Caco-2 (cell line): ENCODE measurements around the gene WFIKKN1. TPM values are rescaled to one million over a fixed set of nuclear protein-coding genes. Genes with fewer than 3 reads are reported as not detected.
A peak's percentile ranks its signal among the peaks of the same experiment; 100 is the strongest.

Experiments
- BruUV-seq: library from RNA; stranded (reverse); fragments of 400-500 nt; replicated peaks from 2 replicates; lab custom pipeline; 2021; lab: Mats Ljungman, UMichigan
- CTCF ChIA-PET: fragments of 300-600 bp; sonication (Branson Sonifier 250); formaldehyde crosslinking; loops from one replicate; lab custom pipeline; 2022; ENCODE audit warnings: antibody characterized with exemption; lab: Charles Lee
- POLR2A ChIA-PET: fragments of 300-600 bp; sonication (Branson Sonifier 250); formaldehyde crosslinking; loops from one replicate; lab custom pipeline; 2022; ENCODE audit warnings: antibody characterized with exemption; lab: Charles Lee
- DNase-seq, 2 experiments: peaks; one replicate each; pipeline versions ENCODE4 v3.0.0 to v3.0.0-alpha.2; 2020 to 2022
- H3K27me3 ChIP-seq: replicated peaks from 2 replicates; pipeline ENCODE4 v1.6.0; 2011; ENCODE audit warnings: low read length; ENCODE audit not compliant: control insufficient read depth, insufficient read depth
- H3K36me3 ChIP-seq: 2 replicates; pipeline ENCODE4 v1.5.1; 2011; ENCODE audit warnings: low read length; ENCODE audit not compliant: control insufficient read depth, insufficient read depth
- H3K4me1 ChIP-seq: fragments of 250-450 bp; sonication (Bioruptor Pico); 2 replicates; pipeline ENCODE4 v1.5.1; 2020; ENCODE audit warnings: mild to moderate bottlenecking
- H3K4me3 ChIP-seq: 2 replicates; pipeline ENCODE4 v1.5.1; 2011; ENCODE audit warnings: low read depth, mild to moderate bottlenecking, control low read depth, low read length
- H3K9me3 ChIP-seq: fragments of 250-450 bp; sonication (Bioruptor Pico); 2 replicates; pipeline ENCODE4 v1.5.1; 2020; ENCODE audit warnings: mild to moderate bottlenecking, moderate library complexity
- H3K27ac Mint-ChIP-seq: one replicate; pipeline ENCODE4 v1.8.0; 2022; ENCODE audit warnings: mixed read lengths; ENCODE audit not compliant: unreplicated experiment
- H3K27me3 Mint-ChIP-seq: one replicate; pipeline ENCODE4 v1.8.0; 2022; ENCODE audit warnings: mixed read lengths; ENCODE audit not compliant: insufficient read depth, unreplicated experiment
- H3K36me3 Mint-ChIP-seq: one replicate; pipeline ENCODE4 v1.8.0; 2022; ENCODE audit warnings: mild to moderate bottlenecking, mixed read lengths; ENCODE audit not compliant: insufficient read depth, unreplicated experiment
- H3K4me1 Mint-ChIP-seq: one replicate; pipeline ENCODE4 v1.8.0; 2022; ENCODE audit warnings: low read depth, mixed read lengths; ENCODE audit not compliant: unreplicated experiment
- H3K4me3 Mint-ChIP-seq: one replicate; pipeline ENCODE4 v1.8.0; 2022; ENCODE audit warnings: mild to moderate bottlenecking, moderate library complexity, mixed read lengths; ENCODE audit not compliant: unreplicated experiment
- H3K9me3 Mint-ChIP-seq: one replicate; pipeline ENCODE4 v1.8.0; 2022; ENCODE audit warnings: mixed read lengths; ENCODE audit not compliant: unreplicated experiment
- CTCF ChIP-seq, 2 experiments: fragments of 200-600 bp in 1 of 2; IDR thresholded peaks; 1 replicate in 1 of 2; 2 replicates in 1 of 2; pipeline versions ENCODE4 v1.5.1 to v1.8.0; 2011 to 2022; ENCODE audit warnings: antibody characterized with exemption in 1 of 2, control low read depth in 1 of 2, inconsistent platforms in 1 of 2, low read depth in 1 of 2, low read length in 1 of 2, mild to moderate bottlenecking in 1 of 2, moderate library complexity in 1 of 2; ENCODE audit not compliant: insufficient read depth in 1 of 2, severe bottlenecking in 1 of 2, unreplicated experiment in 1 of 2
- intact Hi-C: fragments of 100-400 bp; cut with micrococcal nuclease; formaldehyde crosslinking; loops from one replicate; pipeline ENCODE4 v1.10.0; 2022; ENCODE audit not compliant: unreplicated experiment
- total RNA-seq: library from RNA; stranded (reverse); gene quantifications from 2 replicates; pipeline ENCODE4 v1.2.3, GENCODE V29; 2022

WFIKKN1 gene
- total RNA-seq, 1 experiment from 2014 or later, result 0.54 TPM

- Histone ChIP-seq H3K27me3 (no peaks in the 10 kb centered on the region), H3K4me3 (no peak overlapping the region), H3K36me3 (no peaks in the 10 kb centered on the region; the same call in 1 of the 2 replicates), H3K9me3 (no peaks in the 10 kb centered on the region), H3K4me1 (peaks cover 31% of the 10 kb centered on the region)
- Mint-ChIP-seq H3K9me3 (no peaks in the 10 kb centered on the region), H3K4me1 (peaks cover 25% of the 10 kb centered on the region), H3K27ac (peak overlapping the region; percentile 66), H3K36me3 (peaks cover 37% of the 10 kb centered on the region), H3K4me3 (peak overlapping the region; percentile 75), H3K27me3 (no peaks in the 10 kb centered on the region)
- peak in 1 of 2 experiments; percentile 48 for DNase-seq
- no peak for TF ChIP-seq CTCF (IDR thresholded peaks at IDR 0.05; ENCODE audit: insufficient read depth in 1 of 2, low read depth in 1 of 2, low read length in 1 of 2, severe bottlenecking in 1 of 2, unreplicated experiment in 1 of 2)
- intact Hi-C loops, result no loop called here
- ChIA-PET POLR2A (interaction anchor here (1.2 kb wide), 1 partner anchor 56 kb away, joined by 4 read pairs; the partner anchor contains the start of gene WDR90), CTCF (interaction anchor here (0.6 to 1.0 kb wide), 3 partner anchors 9 to 88 kb away, joined by 3 to 6 read pairs (median 3); partner anchors contain the start of gene MCRIP2)
- BruUV-seq, result no TSS peak
Observed at GRCh38 chr16:592518-593306, 38.1 kb upstream of the WFIKKN1 start.

GRCh38 chr16:593406-593805, 37.4 kb upstream of the WFIKKN1 start:
- Mint-ChIP-seq H3K9me3 (no peaks in the 10 kb centered on the region), H3K4me1 (peaks cover 25% of the 10 kb centered on the region), H3K4me3 (peak overlapping the region; percentile 42), H3K27me3 (no peaks in the 10 kb centered on the region), H3K36me3 (peaks cover 32% of the 10 kb centered on the region), H3K27ac (peak overlapping the region; percentile 66)
- POLR2A ChIA-PET, result interaction anchor here (1.2 kb wide), 1 partner anchor 56 kb away, joined by 4 read pairs; the partner anchor contains the start of gene WDR90
- no peak for TF ChIP-seq CTCF (IDR thresholded peaks at IDR 0.05; ENCODE audit: insufficient read depth in 1 of 2, low read depth in 1 of 2, low read length in 1 of 2, severe bottlenecking in 1 of 2, unreplicated experiment in 1 of 2)
- Histone ChIP-seq H3K36me3 (no peaks in the 10 kb centered on the region), H3K27me3 (no peaks in the 10 kb centered on the region), H3K4me1 (peaks cover 29% of the 10 kb centered on the region), H3K9me3 (no peaks in the 10 kb centered on the region), H3K4me3 (peak overlapping the region; percentile 22; the same call in 1 of the 2 replicates)
- BruUV-seq, result no TSS peak
- DNase-seq, result peak; percentile 65 to 84
- CTCF ChIA-PET, result interaction anchor here (0.6 to 1.0 kb wide), 3 partner anchors 9 to 88 kb away, joined by 3 to 6 read pairs (median 3); partner anchors contain the start of gene MCRIP2
- intact Hi-C loops, result no loop called here

- Mint-ChIP-seq H3K27me3 (no peaks in the 10 kb centered on the region), H3K4me3 (peak overlapping the region; percentile 42), H3K4me1 (peaks cover 25% of the 10 kb centered on the region), H3K9me3 (no peaks in the 10 kb centered on the region), H3K36me3 (peaks cover 31% of the 10 kb centered on the region), H3K27ac (peak overlapping the region; percentile 66)
- intact Hi-C loops, result no loop called here
- CTCF ChIA-PET, result no interaction called here
- POLR2A ChIA-PET, result interaction anchor here (1.2 kb wide), 1 partner anchor 55 kb away, joined by 4 read pairs; the partner anchor contains the start of gene WDR90
- H3K36me3 ChIP-seq, result no peaks in the 10 kb centered on the region
- peak in 1 of 2 experiments; percentile 28 for DNase-seq
- no peaks in the 10 kb centered on the region for H3K27me3 ChIP-seq
- no peak overlapping the region for H3K4me3 ChIP-seq
- peaks cover 29% of the 10 kb centered on the region for H3K4me1 ChIP-seq
- no peak for TF ChIP-seq CTCF (IDR thresholded peaks at IDR 0.05; ENCODE audit: insufficient read depth in 1 of 2, low read depth in 1 of 2, low read length in 1 of 2, severe bottlenecking in 1 of 2, unreplicated experiment in 1 of 2)
- TSS peak; percentile 16 for BruUV-seq
- no peaks in the 10 kb centered on the region for H3K9me3 ChIP-seq
Observed at GRCh38 chr16:593807-594206, 37.0 kb upstream of the WFIKKN1 start.
